HepG2 (cell line): Measurements from ENCODE around the gene SCT. TPM values are rescaled to one million over a fixed set of nuclear protein-coding genes. Genes with fewer than 3 reads are reported as not detected.

ENCODE experiments used
- ATAC-seq: fragments of 200-7000 bp; cut with Tn5 transposase; 3 replicates; pipeline ENCODE4 v1.9.1; 2020; ENCODE audit warnings: mild to moderate bottlenecking, moderate library complexity
- BruUV-seq: library from RNA; stranded (reverse); fragments of 400-500 nt; replicated peaks from 2 replicates; lab custom pipeline; 2021; lab: Mats Ljungman, UMichigan
- CTCF ChIA-PET: fragments of 300-600 bp; formaldehyde crosslinking; extraction: SDS; loops from one replicate; lab custom pipeline; 2021; ENCODE audit warnings: low total read pairs, inconsistent platforms, low intra/inter-chr PET ratio; lab: Yijun Ruan, JAX
- POLR2A ChIA-PET: fragments of 350-600 bp; sonication (Branson Sonifier 250); formaldehyde crosslinking; loops from one replicate; lab custom pipeline; 2020; ENCODE audit warnings: antibody characterized with exemption, inconsistent platforms; lab: Yijun Ruan, JAX
- DNase-seq: peaks from one replicate; pipeline ENCODE4 v3.0.0-alpha.2; 2015; ENCODE audit warnings: low spot score
- FAIRE-seq: peaks from 3 replicates; lab custom pipeline; 2011; peaks lifted over from hg19 to GRCh38; lab: Jason Lieb, UNC
- H2AFZ ChIP-seq: one replicate; pipeline ENCODE4 v1.6.1; 2011; ENCODE audit warnings: low read length, inconsistent platforms
- H3K27ac ChIP-seq: fragments of 300-600 bp; 3 replicates; pipeline ENCODE4 v1.8.0; 2011; ENCODE audit warnings: mixed run types, mild to moderate bottlenecking, mixed read lengths, low read length, inconsistent platforms; ENCODE audit not compliant: insufficient read depth; ENCODE audit errors: extremely low read length
- H3K27me3 ChIP-seq, 2 experiments: fragments of 200-600 bp in 1 of 2; 2 replicates in 1 of 2; 3 replicates in 1 of 2; pipeline versions ENCODE4 v1.6.0 to v1.8.0; 2011; ENCODE audit warnings: low read length in 2 of 2, mild to moderate bottlenecking in 2 of 2, moderate library complexity in 2 of 2, inconsistent platforms in 1 of 2; ENCODE audit not compliant: insufficient read depth in 2 of 2, control insufficient read depth in 1 of 2
- H3K36me3 ChIP-seq, 2 experiments: fragments of 200-600 bp in 1 of 2; replicated peaks in 1 of 2; 2 replicates in 1 of 2; 3 replicates in 1 of 2; pipeline versions ENCODE4 v1.5.1 to v1.8.0; 2011; ENCODE audit warnings: low read length in 2 of 2, inconsistent platforms in 1 of 2; ENCODE audit not compliant: insufficient read depth in 2 of 2, control insufficient read depth in 1 of 2
- H3K4me1 ChIP-seq: 2 replicates; pipeline ENCODE4 v1.5.1; 2012; ENCODE audit warnings: low read length, inconsistent platforms; ENCODE audit not compliant: insufficient read depth
- H3K4me2 ChIP-seq: 2 replicates; pipeline ENCODE4 v1.6.0; 2011; ENCODE audit warnings: low read depth, low read length, inconsistent platforms
- H3K4me3 ChIP-seq, 3 experiments: fragments of 200-600 bp in 1 of 3; sonication (generic), shearing (Covaris generic) in 1 of 3; replicated peaks in 1 of 3; 2 replicates each; pipeline ENCODE4 v1.5.1; 2011 to 2016; ENCODE audit warnings: low read length in 3 of 3, inconsistent platforms in 2 of 3, low read depth in 2 of 3, mild to moderate bottlenecking in 2 of 3, control low read depth in 1 of 3, mixed read lengths in 1 of 3; ENCODE audit not compliant: insufficient read depth in 1 of 3
- H3K79me2 ChIP-seq: one replicate; pipeline ENCODE4 v1.6.1; 2011; ENCODE audit warnings: low read length, inconsistent platforms; ENCODE audit not compliant: insufficient read depth
- H3K9ac ChIP-seq: 2 replicates; pipeline ENCODE4 v1.6.0; 2011; ENCODE audit warnings: mild to moderate bottlenecking, low read depth, low read length, inconsistent platforms; ENCODE audit not compliant: insufficient read depth
- H3K9me3 ChIP-seq: 2 replicates; pipeline ENCODE4 v1.5.1; 2012; ENCODE audit warnings: mild to moderate bottlenecking, low read length
- H4K20me1 ChIP-seq: 2 replicates; pipeline ENCODE4 v1.6.0; 2011; ENCODE audit warnings: inconsistent platforms, mild to moderate bottlenecking, low read length, moderate library complexity; ENCODE audit not compliant: insufficient read depth
- AGO2 ChIP-seq: fragments of 200-400 bp; formaldehyde crosslinking; optimal IDR thresholded peaks from 2 replicates; pipeline ENCODE3; 2017; ENCODE audit warnings: mild to moderate bottlenecking, low read depth, low read length, moderate library complexity
- AKNA ChIP-seq: sonication (generic); formaldehyde crosslinking; IDR thresholded peaks from 2 replicates; pipeline ENCODE4 v1.4.0; 2020; ENCODE audit warnings: missing genetic modification reagents, borderline replicate concordance
- ATRX ChIP-seq: sonication (generic); formaldehyde crosslinking; IDR thresholded peaks from 2 replicates; pipeline ENCODE4 v1.4.0; 2020; ENCODE audit warnings: missing genetic modification reagents, borderline replicate concordance
- BRCA1 ChIP-seq: sonication (generic); formaldehyde crosslinking; IDR thresholded peaks from 2 replicates; pipeline ENCODE4 v1.4.0; 2020; ENCODE audit warnings: missing genetic modification reagents
- HNRNPK ChIP-seq: fragments of 200-400 bp; formaldehyde crosslinking; IDR thresholded peaks from 2 replicates; pipeline ENCODE4 v1.6.1; 2018; ENCODE audit warnings: low read length, low read depth, moderate library complexity, mild to moderate bottlenecking; ENCODE audit not compliant: poor library complexity, severe bottlenecking
- HNRNPL ChIP-seq: fragments of 200-400 bp; formaldehyde crosslinking; IDR thresholded peaks from 2 replicates; pipeline ENCODE4 v1.6.1; 2017; ENCODE audit warnings: mild to moderate bottlenecking, low read depth, low read length
- POLR2A ChIP-seq, 2 experiments: IDR thresholded peaks; 2 replicates each; pipeline ENCODE4 v1.6.1; 2011; ENCODE audit warnings: low read depth in 2 of 2, low read length in 2 of 2, mild to moderate bottlenecking in 1 of 2, moderate library complexity in 1 of 2; ENCODE audit not compliant: insufficient read depth in 1 of 2
- PRDM4 ChIP-seq: sonication (generic); formaldehyde crosslinking; IDR thresholded peaks from 2 replicates; pipeline ENCODE4 v1.9.0; 2021; ENCODE audit warnings: missing genetic modification reagents, borderline replicate concordance
- PTBP1 ChIP-seq: fragments of 200-400 bp; formaldehyde crosslinking; IDR thresholded peaks from 2 replicates; pipeline ENCODE4 v1.6.1; 2018; ENCODE audit warnings: low read length, low read depth; ENCODE audit not compliant: poor library complexity, severe bottlenecking
- ZNF557 ChIP-seq: sonication (generic); formaldehyde crosslinking; IDR thresholded peaks from 2 replicates; pipeline ENCODE4 v1.4.0; 2020; ENCODE audit warnings: missing genetic modification reagents
- WGBS: methylation state at CpG from one replicate; pipeline ENCODE4 v1.1.6; 2017; ENCODE audit warnings: low lambda C conversion rate; 5-methylcytosine and 5-hydroxymethylcytosine counted together
- in situ Hi-C: cut with HindIII; loops from 2 replicates; pipeline ENCODE4 v1.10.0; 2017; ENCODE audit warnings: low pct_unique_long_range_greater_than_20kb; ENCODE audit not compliant: extremely low pct_ligation_motif_present
- intact Hi-C: fragments of 100-400 bp; cut with micrococcal nuclease; formaldehyde crosslinking; loops from one replicate; pipeline ENCODE4 v1.10.0; 2022; ENCODE audit not compliant: unreplicated experiment
- polyA plus RNA-seq, 8 experiments: library from polyadenylated mRNA; depleted of rRNA in 3 of 8; stranded (reverse) in 7 of 8; unstranded in 1 of 8; fragments of >200 nt; fragmentation: Illumina TruSeq in 4 of 8; extraction: Trizol in 4 of 8; gene quantifications; 2 replicates each; pipeline versions ENCODE4 v1.2.1 to v1.2.3, GENCODE V29; 2011 to 2016; ENCODE audit warnings: low read depth in 4 of 8, missing spikeins in 1 of 8, mixed read lengths in 1 of 8; ENCODE audit not compliant: insufficient read depth in 1 of 8
- total RNA-seq, 5 experiments: library from RNA; depleted of rRNA; stranded (reverse); fragments of >200 nt; fragmentation: Illumina TruSeq; extraction: Trizol; gene quantifications; 2 replicates each; pipeline ENCODE4 v1.2.3, GENCODE V29; 2016; ENCODE audit warnings: low read depth in 1 of 5

SCT gene
- total and polyA plus RNA-seq, 2 of the 13 experiments (the other 11 are each of a cell fraction or from before 2014, with no cell fraction given): not detected

- TF ChIP-seq PRDM4 (CRISPR knock-in tag) (no peak), POLR2A (IDR thresholded peaks at IDR 0.05; ENCODE audit: insufficient read depth in 1 of 2, low read depth in 2 of 2, low read length in 2 of 2) (0 out of 4 replicates have a peak, but pooled peaks of 1 of the 2 experiments have one; percentile 10), AGO2 (peak; percentile 52)
These were observed 31.6 kb downstream of the SCT start (continued) for GRCh38 chr11:595400-595799.

GRCh38 chr11:593347-593746 lies 33.6 kb downstream of the SCT start:
- Histone ChIP-seq H3K27ac (no peak overlapping the region), H3K36me3 (peaks cover 47 to 88% of the 10 kb centered on the region in 2 experiments), H3K9me3 (no peaks in the 10 kb centered on the region), H3K4me3 (no peak overlapping the region), H3K4me1 (peaks cover 18% of the 10 kb centered on the region), H2AFZ (no peak overlapping the region), H3K9ac (no peak overlapping the region), H3K79me2 (peaks cover 25% of the 10 kb centered on the region), H3K27me3 (no peaks in the 10 kb centered on the region), H3K4me2 (no peak overlapping the region), H4K20me1 (peaks cover 11% of the 10 kb centered on the region; the same call in 1 of the 2 replicates)
- CTCF ChIA-PET: no interaction called here
- no TSS peak for BruUV-seq
- POLR2A ChIA-PET: no interaction called here
- ATAC-seq: no peak
- WGBS: 95% methylated on average over 15 of the region's 21 CpGs
- intact Hi-C loops (no loop called here), in situ Hi-C loops (no loop called here)
- no peak for FAIRE-seq
- no peak for DNase-seq
- no peak for TF ChIP-seq AKNA
- TF ChIP-seq PTBP1: no peak
- TF ChIP-seq ATRX: no peak
- TF ChIP-seq BRCA1 (CRISPR knock-in tag): no peak
- no peak for TF ChIP-seq ZNF557
- no peak for TF ChIP-seq HNRNPK
- no peak for TF ChIP-seq HNRNPL
